KMS-11 (cell line): ENCODE data around the gene ATP2B1.

Source experiments
- H2AFZ ChIP-seq: fragments of 200-600 bp; sonication (generic); 2 replicates; pipeline ENCODE4 v1.6.1; 2016; ENCODE audit warnings: antibody characterized with exemption, mixed run types, low read depth
- H3K27ac ChIP-seq: fragments of 200-600 bp; sonication (generic); 2 replicates; pipeline ENCODE4 v1.6.1; 2016; ENCODE audit warnings: mild to moderate bottlenecking, mixed run types
- H3K27me3 ChIP-seq: fragments of 200-600 bp; sonication (generic); 2 replicates; pipeline ENCODE4 v1.6.1; 2017; ENCODE audit warnings: mild to moderate bottlenecking, low read depth, mixed run types, moderate library complexity; ENCODE audit not compliant: insufficient read depth
- H3K36me3 ChIP-seq: fragments of 200-600 bp; sonication (generic); 2 replicates; pipeline ENCODE4 v1.6.1; 2017; ENCODE audit warnings: mild to moderate bottlenecking, mixed run types; ENCODE audit not compliant: insufficient read depth
- H3K4me1 ChIP-seq: fragments of 200-600 bp; sonication (generic); 2 replicates; pipeline ENCODE4 v1.6.1; 2016; ENCODE audit warnings: mild to moderate bottlenecking, low read depth, mixed run types; ENCODE audit not compliant: poor library complexity, severe bottlenecking
- H3K4me2 ChIP-seq: fragments of 200-600 bp; sonication (generic); 2 replicates; pipeline ENCODE4 v1.7.0; 2016; ENCODE audit warnings: mild to moderate bottlenecking, mixed run types
- H3K4me3 ChIP-seq: fragments of 200-600 bp; sonication (generic); IDR thresholded peaks from 2 replicates; pipeline ENCODE4 v1.6.1; 2017; ENCODE audit warnings: low read depth, low read length, mixed read lengths; ENCODE audit not compliant: insufficient read depth
- H3K79me2 ChIP-seq: fragments of 200-600 bp; sonication (generic); 2 replicates; pipeline ENCODE4 v1.6.1; 2016; ENCODE audit warnings: low read depth, mixed run types; ENCODE audit not compliant: insufficient read depth
- H3K9ac ChIP-seq: fragments of 200-600 bp; sonication (generic); 2 replicates; pipeline ENCODE4 v1.6.1; 2016; ENCODE audit warnings: mild to moderate bottlenecking, mixed run types
- H4K20me1 ChIP-seq: fragments of 200-600 bp; sonication (generic); 2 replicates; pipeline ENCODE4 v1.6.1; 2016; ENCODE audit warnings: mild to moderate bottlenecking, mixed run types; ENCODE audit not compliant: insufficient read depth
- CTCF ChIP-seq: fragments of 200-600 bp; sonication (generic); conservative IDR thresholded peaks from 2 replicates; pipeline ENCODE4 v1.6.1; 2017; ENCODE audit warnings: low read depth, mild to moderate bottlenecking, antibody characterized with exemption, low read length, moderate library complexity, mixed read lengths

ATP2B1 gene

GRCh38 chr12:89732522-89732921, 23.9 kb upstream of the ATP2B1 start:
- no peaks in the 10 kb centered on the region for H3K79me2 ChIP-seq
- H3K27me3 ChIP-seq = no peaks in the 10 kb centered on the region
- no peak overlapping the region for H3K27ac ChIP-seq
- H3K9ac ChIP-seq = no peak overlapping the region
- H3K36me3 ChIP-seq = no peaks in the 10 kb centered on the region
- H3K4me1 ChIP-seq = no peaks in the 10 kb centered on the region
- TF ChIP-seq CTCF = no peak
- no peak overlapping the region for H3K4me3 ChIP-seq
- H4K20me1 ChIP-seq = no peaks in the 10 kb centered on the region
- H2AFZ ChIP-seq = no peak overlapping the region
- no peak overlapping the region for H3K4me2 ChIP-seq

GRCh38 chr12:89731614-89732013, 23.0 kb upstream of the ATP2B1 start:
- Histone ChIP-seq H3K4me2 (no peak overlapping the region), H3K79me2 (no peaks in the 10 kb centered on the region), H3K4me3 (no peak overlapping the region)

DNA sequence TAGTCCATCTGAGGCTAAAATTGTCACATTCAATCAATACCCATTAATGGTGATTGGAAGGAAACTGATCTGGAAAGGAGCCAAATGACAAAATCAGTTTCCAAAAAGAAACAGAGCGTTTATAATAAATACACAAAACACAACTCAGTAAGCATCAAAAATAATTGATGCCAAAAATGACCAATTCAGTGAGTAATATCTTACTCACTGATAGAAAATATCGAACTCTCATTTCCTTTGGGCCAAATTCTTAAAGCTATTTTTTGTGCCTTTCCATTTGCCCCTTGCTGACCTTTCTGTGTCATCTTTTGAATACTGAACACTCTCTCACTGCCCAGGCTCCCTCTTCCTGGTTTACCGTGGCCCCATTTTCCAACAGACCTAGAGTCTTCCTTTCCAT, 22.5 kb upstream of the ATP2B1 start:
- H3K79me2 ChIP-seq = no peaks in the 10 kb centered on the region
- no peak overlapping the region for H3K4me2 ChIP-seq
- no peaks in the 10 kb centered on the region for H3K4me1 ChIP-seq
- H4K20me1 ChIP-seq = no peaks in the 10 kb centered on the region
- no peaks in the 10 kb centered on the region for H3K36me3 ChIP-seq
- no peak overlapping the region for H2AFZ ChIP-seq
- TF ChIP-seq CTCF = no peak
- no peak overlapping the region for H3K27ac ChIP-seq
- H3K27me3 ChIP-seq = no peaks in the 10 kb centered on the region
- H3K4me3 ChIP-seq = no peak overlapping the region
- no peak overlapping the region for H3K9ac ChIP-seq

More at GRCh38 chr12:89731614-89732013, 23.0 kb upstream of the ATP2B1 start:
- Histone ChIP-seq H2AFZ (no peak overlapping the region), H3K36me3 (no peaks in the 10 kb centered on the region), H3K27ac (no peak overlapping the region), H3K27me3 (no peaks in the 10 kb centered on the region), H3K9ac (no peak overlapping the region), H3K4me1 (no peaks in the 10 kb centered on the region), H4K20me1 (no peaks in the 10 kb centered on the region)
- no peak for TF ChIP-seq CTCF

GRCh38 chr12:89729946-89730459, 21.4 kb upstream of the ATP2B1 start:
- Histone ChIP-seq H3K27me3 (no peaks in the 10 kb centered on the region), H3K79me2 (no peaks in the 10 kb centered on the region), H3K4me1 (no peaks in the 10 kb centered on the region), H3K4me2 (no peak overlapping the region), H3K36me3 (no peaks in the 10 kb centered on the region), H3K4me3 (no peak overlapping the region), H3K9ac (no peak overlapping the region), H4K20me1 (no peaks in the 10 kb centered on the region), H3K27ac (no peak overlapping the region), H2AFZ (no peak overlapping the region)
- no peak for TF ChIP-seq CTCF
